Measurements from ENCODE around the gene TTC39A.

The TTC39A gene

DNA sequence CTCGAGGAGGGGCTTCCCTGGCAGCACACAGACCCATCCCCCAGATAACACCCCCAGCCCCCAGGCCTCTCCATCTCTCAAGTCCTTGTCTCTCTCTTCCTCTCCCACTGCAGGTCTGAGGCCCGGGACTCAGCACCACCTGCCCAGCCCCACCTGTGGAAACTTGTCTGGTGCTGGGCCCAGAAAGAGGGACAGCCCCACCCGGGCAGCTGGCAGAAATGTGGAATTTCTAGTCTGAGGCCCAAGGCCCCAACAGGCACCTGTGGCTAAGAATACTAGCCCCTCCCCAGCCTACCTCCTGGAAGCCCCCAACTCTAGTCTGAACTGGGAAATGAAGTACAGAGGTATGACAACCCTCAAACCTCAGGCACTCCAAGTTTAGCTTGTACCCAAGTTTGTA lies 15.4 kb downstream of the TTC39A start:
- no peak for DNase-seq (ENCODE audit: low read depth in 3 of 3)

DNA sequence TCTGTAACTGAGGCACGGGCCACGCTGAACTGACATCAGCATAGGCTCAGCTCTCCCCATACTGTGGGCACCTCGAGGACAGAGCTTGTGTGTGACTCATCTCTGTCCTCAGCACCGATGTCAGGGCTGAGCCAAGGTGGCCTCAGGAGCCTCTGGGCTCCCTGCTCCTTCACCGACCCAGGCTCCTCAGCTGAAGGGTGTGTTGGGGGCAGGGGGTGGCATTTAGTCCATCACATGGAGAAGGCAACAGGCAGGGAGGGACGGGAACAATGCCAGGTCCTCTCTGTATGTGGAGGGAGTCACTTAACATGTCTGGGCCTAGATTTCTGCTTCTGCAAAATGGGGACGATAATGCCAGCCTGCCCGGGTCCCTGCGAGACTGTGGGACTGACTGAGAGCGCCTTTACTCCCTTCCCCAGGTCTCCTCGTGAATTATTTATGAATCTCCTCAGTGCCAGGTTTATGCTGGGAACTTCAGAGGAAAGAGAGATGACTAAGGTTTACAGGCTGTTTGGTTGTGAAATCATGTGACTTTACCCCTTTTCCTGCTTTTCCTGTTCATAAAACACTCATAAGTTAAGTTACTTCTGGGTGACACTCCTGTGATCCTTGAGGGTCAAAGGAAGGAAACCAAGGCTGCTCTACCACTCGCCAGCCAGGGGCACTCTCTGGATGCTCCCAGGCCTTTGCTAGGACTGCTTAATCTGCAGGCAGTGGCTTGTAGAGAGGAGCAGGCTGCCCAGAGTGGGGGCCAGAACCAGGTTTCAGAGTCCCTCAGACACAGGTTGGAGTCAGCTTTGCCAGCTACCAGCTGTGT lies 16.2 kb downstream of the TTC39A start:
- no peak for DNase-seq (ENCODE audit: low read depth in 3 of 3)

DNA sequence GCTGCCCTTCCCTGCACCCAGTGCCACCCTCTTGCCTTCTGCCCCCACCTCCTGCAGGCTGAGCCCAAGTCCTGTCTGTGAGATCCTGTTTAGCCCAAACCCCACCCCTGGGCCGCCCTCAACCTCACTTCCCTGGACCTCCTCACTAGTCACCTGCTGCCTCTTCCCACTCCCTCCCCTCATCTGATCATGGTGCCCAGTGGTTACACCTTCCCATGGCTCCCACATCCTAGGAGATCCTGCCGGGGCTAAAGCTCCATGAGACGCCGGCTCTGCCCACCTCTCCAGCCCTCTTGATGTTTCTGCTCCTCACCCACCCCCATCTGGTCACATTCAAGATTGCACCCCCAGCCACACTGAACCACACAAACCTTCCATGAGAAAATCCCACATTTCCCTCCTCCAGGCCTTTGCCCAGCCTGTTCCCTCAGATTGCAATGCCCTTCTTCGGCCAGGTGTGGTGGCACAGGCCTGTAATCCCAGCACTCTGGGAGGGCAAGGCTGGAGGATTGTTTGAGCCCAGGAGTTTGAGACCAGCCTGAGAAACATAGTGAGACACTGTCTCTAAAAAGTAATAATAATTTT lies 17.0 kb downstream of the TTC39A start:
- no peak for DNase-seq (ENCODE audit: low read depth in 3 of 3)

DNA sequence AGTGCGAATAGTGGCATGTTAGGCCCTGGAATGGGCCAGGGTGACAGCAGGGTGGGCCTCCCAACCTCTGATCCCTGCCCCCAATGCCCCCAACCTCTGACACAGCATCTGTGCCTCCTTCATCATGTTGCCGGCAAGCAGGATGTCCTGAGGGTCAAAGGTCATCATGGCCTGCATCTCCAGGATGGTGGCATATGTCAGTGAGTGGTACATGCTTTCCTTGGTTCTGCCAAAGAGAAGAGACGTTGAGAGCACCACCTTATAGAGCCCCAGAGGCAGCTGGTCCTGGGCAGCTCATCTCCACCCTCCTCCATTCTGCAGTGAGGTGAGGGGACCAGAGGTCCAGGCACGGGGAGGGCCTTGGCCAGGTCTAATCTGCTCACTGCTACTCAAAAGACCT lies 17.6 kb downstream of the TTC39A start:
- no peak for DNase-seq (ENCODE audit: low read depth in 3 of 3)

DNA sequence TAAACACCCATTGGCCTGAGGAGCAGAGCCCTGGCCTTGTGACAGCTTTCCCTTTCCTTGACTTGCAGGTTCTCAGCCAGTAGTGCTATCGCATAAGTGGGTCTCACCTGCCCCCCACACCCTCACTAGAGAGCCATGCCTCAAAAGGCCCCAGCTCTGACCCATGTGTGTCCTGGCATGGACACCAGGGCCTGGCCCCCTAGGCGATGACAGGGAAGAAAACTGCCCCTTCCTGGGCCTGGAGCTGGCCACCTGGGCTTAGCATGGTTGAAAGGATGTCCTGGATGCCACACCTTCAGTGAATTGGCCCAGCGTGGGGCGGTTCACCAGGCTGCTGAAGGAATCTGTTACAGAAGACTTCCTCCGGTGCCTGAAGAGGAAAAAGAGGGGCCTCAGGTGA lies 18.5 kb downstream of the TTC39A start:
- DNase-seq (ENCODE audit: low read depth in 3 of 3) = no peak

DNA sequence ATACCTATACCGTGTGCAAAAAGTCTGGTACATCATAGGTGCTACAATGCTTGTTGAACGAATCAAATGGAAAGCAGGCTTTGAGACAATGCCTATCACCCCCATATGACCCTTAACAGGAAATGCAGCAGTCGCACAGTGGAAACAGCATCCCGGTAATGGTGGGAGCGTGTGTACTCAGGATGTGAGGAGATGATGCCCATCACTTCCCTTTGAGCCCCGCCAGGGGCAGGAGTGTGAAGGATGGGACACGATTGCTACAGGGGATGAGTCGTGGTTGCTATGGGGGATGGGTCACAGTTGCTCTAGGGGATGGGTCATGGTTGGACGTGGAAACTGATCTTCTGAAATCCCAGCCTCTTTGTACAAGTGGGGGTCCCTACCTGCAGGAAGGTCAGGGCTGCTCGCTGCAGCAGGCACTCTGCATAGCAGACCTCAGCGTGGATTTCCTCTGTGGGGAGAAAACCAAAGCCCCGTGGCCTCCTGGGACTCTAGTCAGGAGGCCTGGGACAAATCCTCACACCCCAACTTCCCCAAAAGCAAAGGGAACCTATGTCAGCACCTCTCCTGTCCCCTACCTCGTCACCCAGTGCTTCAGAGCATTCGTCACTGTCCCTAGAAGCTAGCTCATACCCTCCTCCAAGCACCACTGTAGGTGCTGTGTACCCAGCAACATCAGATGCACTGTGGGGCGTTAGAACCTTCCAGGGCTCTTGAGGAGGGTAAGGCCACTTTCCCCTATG lies 19.3 kb downstream of the TTC39A start:
- no peak for DNase-seq (ENCODE audit: low read depth in 3 of 3)

DNA sequence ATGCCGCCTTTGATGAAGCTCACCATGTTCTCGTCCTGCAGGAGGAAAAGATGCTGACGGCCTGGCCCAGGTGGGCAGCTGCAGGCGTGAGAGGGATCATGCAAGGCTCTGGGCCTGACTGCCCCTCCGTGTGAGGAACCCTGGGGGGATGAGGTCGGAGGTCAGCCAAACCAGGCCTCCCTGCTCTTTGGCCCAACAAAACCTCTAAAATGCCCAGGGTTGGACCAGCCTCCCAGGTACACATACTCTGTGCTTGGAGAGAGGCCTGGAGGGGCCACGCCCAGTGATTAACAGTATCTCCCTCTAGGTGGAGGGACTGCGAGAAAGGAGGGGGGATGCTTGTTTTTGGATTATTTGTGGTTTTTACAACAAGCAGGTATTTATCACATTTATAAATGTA lies 21.1 kb downstream of the TTC39A start:
- no peak for DNase-seq (ENCODE audit: low read depth in 3 of 3)

DNA sequence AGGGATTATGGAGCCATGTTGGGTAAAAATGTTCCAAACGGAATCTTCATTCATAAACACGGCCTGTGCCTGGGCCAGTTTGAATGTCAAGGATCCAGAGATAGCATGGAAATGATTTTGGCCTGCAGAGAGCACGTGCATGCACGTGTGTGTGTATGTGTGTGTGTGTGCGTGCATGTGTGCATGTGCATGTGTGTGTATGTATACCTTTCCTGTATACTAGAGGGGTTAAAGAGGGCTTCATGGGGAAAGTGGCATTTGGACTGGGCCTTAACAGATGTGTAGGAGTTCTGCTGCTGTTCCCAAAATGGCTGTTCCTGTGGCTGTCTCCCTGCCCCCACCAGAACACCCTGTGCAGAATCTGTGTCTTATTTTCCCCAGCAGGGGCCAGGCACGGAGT lies 21.7 kb downstream of the TTC39A start:
- no peak for DNase-seq (ENCODE audit: low read depth in 3 of 3)

DNA sequence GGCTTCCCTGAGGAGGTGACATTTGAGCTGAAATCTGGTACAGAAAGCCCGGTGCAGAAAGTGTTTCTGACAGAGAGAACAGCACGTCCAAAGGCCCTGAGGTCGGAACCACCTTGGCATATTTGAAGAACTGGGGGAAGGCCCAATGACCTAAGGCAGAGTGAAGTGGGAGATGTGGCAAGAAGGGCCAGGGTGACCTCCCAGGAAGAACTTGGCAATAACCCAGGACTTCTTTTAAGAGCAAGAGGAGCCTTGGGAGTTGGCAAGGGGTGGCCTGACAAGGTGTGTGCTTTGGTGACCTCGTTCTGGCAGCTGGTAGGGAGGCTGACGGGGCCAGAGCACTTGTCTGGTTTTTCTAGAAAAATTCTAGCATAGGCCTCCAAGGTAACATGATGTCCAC lies 23.4 kb downstream of the TTC39A start:
- no peak for DNase-seq (ENCODE audit: low read depth in 3 of 3)

DNA sequence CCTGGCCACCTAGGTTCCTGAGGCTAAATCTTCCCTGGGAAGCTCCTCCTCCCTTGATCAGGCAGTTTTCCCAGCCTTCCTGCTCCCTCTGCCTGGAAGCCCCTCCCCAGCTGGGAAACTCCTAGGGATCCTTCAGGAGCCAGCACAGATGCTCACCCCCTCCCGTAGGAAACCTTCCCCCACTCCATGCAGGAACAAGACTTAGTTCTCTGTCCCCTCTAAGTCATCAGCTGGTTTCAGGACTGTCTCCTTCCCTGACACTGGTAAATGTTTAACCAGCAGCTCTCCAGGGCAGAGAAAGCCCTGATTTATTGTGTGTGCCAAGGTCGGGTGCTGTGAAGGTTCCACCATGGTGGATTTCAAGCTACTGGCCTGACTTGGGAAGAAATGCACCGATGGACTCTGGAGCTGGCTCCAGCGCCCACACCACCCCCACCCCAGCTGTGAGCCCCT lies 25.0 kb downstream of the TTC39A start:
- DNase-seq (ENCODE audit: low read depth in 3 of 3) = no peak

DNA sequence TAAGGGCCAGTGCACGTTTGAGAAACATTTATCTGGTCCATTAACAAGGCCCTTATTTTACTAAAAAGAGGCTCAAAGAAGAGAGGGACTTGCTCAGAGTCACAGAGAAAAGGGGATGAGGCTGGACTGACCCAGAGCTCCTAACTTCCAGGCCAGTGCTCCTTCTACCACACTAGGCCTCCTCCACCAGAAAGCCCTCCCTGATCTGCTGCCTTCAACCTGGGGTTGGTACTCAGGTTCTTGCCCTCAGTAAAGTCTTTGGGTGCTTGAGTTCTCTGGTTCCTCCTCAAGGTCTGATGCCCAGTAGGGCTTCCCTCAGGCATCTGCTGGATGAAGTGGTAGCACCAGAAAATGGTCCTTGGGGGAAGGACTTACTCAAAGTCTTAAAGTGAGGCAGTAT lies 26.0 kb downstream of the TTC39A start:
- DNase-seq (ENCODE audit: low read depth in 3 of 3) = no peak

DNA sequence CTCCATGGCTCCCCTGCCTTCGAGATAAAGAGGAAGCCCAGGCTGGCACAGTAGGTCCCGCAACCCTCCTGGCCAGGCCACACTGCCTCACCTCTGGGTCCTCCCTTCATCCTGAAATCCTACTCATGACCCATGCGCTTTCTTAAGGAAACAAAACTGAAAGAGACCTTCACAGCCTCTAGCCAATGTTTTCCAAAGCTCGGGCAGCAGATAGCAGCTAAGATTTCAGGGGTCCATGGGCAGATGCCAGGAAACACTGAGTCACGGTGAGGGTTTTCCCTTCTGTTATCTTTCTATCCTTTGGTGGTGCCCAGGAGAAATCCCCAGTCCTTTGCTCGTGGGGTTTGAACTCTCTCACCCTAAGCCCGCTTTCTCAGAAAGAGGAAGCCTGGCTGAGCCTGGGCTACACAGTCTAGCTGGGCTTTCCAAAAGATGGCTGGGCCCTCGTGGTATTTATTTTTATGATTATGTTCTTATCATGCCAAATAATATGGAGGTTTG lies 26.6 kb downstream of the TTC39A start:
- no peak for DNase-seq (ENCODE audit: low read depth in 3 of 3)

DNA sequence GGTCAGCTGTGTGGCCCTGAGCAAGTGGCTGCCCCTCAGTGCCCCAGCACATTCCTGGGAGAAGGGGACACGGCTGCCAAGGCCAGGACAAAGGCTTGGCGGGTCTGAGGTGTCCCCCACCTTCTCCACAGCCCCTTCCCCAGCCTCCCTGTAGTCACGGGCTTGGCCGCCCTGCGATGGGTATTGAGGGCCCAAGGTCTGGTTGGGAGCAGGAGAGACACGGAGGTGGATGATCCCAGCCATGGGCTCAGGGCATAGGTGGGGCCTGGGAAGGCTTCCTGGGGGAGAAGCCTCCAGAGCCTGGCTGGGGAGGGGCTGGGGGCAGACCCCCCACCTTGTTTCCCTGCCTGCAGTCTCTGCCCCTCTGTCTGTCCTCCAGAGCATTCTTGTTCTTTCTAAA lies 27.0 kb downstream of the TTC39A start:
- no peak for DNase-seq (ENCODE audit: low read depth in 3 of 3)

DNA sequence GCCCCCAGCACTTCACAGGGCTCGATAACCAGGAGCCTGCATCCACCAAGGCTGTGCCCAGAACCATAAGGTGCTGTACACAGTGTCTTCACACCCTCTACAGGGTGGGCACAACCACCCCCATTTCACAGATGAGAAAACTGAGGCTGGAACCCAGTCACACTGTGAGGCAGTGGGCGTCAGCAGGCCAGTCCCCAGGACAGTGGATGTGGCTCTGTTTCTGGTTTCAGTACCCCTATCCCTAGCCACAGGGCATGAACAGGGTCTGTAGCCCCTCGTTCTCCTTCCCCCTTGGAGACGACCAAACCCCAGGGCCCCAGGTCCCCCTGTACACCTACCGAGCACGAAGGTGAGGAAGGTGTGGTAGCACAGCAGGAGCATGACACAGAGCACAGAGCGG lies 27.6 kb downstream of the TTC39A start:
- DNase-seq (ENCODE audit: low read depth in 3 of 3) = no peak

DNA sequence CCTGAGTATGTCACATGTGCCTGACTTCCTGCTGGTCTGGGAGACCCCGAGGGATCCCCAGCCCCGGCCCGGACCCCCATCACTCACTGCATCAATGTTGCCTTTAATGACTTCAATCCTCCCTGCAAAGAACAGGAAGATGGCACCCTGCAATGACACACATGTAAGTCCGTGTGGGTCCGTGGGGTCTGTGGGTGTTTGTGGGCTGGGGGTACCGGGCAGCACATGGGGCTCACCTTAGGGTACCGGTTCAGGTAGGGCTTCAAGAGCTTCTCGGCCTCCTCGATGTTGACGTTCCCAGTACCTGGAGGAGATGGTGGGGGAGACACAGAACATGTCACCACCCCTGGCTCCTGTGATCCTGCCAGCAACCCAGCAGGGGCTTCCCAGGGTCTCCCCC lies 28.1 kb downstream of the TTC39A start:
- DNase-seq (ENCODE audit: low read depth in 3 of 3) = no peak

DNA sequence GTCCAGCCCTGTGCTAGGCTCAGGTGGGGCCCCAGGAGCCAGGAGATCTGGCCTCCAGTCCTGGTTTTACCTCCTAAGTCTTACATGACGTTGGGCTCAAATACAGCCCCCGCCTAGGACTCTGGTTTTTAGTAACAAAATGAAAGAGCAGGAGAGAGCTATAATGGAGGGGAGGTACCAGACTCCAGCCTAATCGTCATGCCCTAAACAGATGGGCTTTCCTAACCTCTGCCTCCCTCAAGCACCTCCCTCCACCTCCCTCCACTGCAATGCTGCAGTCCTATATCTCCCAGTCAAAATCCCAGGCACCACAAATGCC lies 28.6 kb downstream of the TTC39A start:
- no peak for DNase-seq (ENCODE audit: low read depth in 3 of 3)

DNA sequence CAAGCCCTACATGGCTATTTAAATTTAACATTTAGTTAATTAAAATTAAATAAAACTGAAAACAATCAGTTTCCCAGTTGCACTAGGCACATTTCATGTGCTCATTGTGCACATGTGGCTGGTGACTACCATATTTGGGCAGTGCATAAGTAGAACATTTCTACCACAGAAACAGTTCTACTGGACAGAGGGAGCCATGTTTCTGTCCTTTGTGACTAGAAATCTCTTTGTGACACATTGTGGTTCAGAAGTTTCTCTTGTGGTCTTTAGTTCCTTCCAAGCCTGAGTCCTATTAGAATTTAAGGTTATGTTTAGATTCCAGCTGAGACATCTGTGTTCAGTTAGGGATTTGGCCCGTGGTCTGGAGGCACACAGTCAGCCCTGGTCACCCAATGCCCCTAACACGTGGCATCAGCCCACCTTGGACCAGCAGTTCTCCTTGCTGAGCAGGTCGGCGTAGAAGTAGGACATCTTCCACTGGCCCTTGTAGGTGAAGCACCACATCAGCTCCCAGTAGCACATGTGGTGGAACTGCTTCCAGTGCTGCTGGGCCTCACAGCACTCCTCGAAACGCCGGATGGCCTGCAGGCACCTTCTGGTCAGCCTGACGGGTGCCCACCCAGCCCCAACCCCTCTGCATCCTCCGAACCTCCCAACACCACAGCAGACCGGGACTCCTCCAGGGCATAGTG lies 29.1 kb downstream of the TTC39A start:
- DNase-seq (ENCODE audit: low read depth in 3 of 3) = no peak

DNA sequence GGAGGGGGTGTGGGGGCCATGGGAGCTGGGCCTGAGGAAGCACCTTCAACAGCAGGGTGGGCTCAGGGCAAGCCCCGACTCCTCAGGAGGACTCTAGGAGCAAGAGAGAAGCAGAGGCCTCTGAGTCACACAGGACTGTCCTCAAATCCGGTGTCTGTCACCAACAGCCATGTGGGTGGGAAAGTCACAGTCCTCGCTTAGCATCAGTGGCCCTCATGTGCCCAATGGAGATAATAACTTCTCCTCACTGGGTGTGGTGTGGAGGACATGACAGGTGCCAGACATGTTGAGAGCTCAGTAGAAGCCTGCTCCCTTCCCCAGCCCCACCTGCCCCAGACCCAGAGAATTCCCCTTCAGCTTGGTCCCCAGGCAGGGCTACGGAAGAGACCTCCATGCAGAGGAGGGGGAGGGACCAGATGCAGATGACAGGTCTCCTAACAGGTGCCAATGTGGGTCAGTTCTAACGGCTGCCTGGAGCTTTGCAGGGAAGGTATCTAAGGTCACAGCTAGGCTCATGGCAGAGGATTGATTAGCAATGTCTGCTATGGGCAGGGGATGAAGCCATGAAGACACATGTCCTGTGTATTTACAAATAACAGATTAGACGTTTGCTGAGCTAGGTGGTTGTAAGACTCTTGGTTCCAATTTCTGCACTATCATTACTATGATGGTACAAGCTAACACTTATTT lies 30.2 kb downstream of the TTC39A start:
- DNase-seq (ENCODE audit: low read depth in 3 of 3) = no peak

DNA sequence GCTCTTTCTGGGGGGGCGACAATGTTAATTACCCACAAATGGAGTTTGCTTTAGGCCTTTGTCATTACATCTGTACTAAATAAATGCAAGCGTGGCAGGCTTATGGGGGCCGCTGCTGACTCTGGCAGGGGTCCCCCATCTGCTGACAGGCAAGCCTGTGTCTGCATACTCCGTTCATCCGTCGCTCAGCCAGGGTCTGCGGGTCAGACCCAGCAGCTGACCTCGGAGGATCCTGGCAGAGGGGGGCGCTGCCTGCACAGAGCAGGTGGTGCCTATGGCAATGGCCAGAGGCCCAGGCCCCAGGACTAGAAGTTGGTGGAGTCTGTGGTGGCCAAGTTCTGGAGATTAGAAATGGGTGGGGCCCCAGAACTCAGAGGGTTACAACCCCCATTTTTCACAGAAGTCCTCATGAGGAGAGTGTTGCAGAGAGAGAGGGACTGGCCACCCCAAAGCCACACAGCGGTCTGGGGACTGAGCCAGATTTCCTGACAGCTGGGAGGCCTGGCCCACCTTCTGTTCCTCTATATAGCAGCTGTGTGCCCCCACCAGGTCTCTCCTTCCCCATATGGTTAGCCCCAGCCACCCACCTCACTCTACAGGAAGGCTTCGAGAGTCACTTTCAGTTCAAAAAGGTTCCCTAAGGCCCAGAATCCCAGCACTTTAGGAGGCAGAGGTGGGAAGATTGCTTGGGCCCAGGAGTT lies 31.0 kb downstream of the TTC39A start:
- no peak for DNase-seq (ENCODE audit: low read depth in 3 of 3)

DNA sequence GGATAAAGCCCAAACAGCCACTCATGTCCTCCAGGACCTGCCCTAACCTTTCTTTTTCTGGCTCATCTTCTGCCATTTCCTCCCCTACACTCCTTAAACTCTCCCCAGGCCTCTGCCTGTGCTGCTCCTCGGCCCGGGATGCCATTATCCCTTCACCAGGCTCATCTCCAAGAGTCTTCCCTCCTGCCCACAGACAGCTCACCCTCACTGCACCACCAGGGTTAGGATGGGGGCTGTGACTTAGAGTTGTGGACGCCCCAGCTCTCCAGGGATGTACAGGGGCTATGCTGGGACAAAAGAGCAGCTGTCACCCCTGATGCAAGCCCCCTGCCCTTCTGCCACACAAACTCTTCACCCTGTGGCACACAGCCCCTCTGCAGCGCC lies 32.0 kb downstream of the TTC39A start:
- no peak for DNase-seq (ENCODE audit: low read depth in 3 of 3)

Data from stimulated activated CD4-positive, alpha-beta T cell treated with anti-CD3 and anti-CD28 coated beads, TNF-alpha, amount 100 ng/mL, for 48 hours (primary cell).